OCI-LY3 (cell line): ENCODE measurements around the gene ZPR1.

Source experiments
- H2AFZ ChIP-seq: fragments of 200-600, 300-600 bp; shearing (Covaris generic); 2 replicates; pipeline ENCODE4 v1.6.0; 2014; ENCODE audit warnings: antibody characterized with exemption, low read depth, low read length
- H3K27ac ChIP-seq: fragments of 200-600, 300-600 bp; sonication (generic); 2 replicates; pipeline ENCODE4 v1.5.1; 2014; ENCODE audit warnings: mild to moderate bottlenecking, low read length, moderate library complexity, mixed read lengths
- H3K27me3 ChIP-seq: fragments of 200-600, 300-600 bp; sonication (generic); 2 replicates; pipeline ENCODE4 v1.6.1; 2014; ENCODE audit warnings: low read depth, low read length, mixed read lengths
- H3K36me3 ChIP-seq: fragments of 200-600, 300-600 bp; sonication (generic); replicated peaks from 2 replicates; pipeline ENCODE3; 2014; ENCODE audit warnings: low read depth, low read length, mixed read lengths
- H3K4me1 ChIP-seq: fragments of 300-600, 200-600 bp; sonication (generic); 2 replicates; pipeline ENCODE4 v1.6.1; 2014; ENCODE audit warnings: low read length, mixed read lengths
- H3K4me2 ChIP-seq: fragments of 200-600, 300-600 bp; sonication (generic); 2 replicates; pipeline ENCODE4 v1.6.1; 2014; ENCODE audit warnings: low read length, mixed read lengths
- H3K4me3 ChIP-seq: fragments of 300-600, 200-600 bp; sonication (generic); 2 replicates; pipeline ENCODE4 v1.5.1; 2014; ENCODE audit warnings: antibody characterized with exemption, mild to moderate bottlenecking, low read length, moderate library complexity
- H3K79me2 ChIP-seq: fragments of 300-600, 200-600 bp; shearing (Covaris generic); 2 replicates; pipeline ENCODE4 v1.6.1; 2014; ENCODE audit warnings: mild to moderate bottlenecking, low read length, mixed read lengths
- H3K9ac ChIP-seq: fragments of 300-600, 200-600 bp; shearing (Covaris generic); 2 replicates; pipeline ENCODE4 v1.6.0; 2014; ENCODE audit warnings: mild to moderate bottlenecking, low read length, moderate library complexity
- H3K9me3 ChIP-seq: fragments of 200-600, 300-600 bp; shearing (Covaris generic); 2 replicates; pipeline ENCODE4 v1.6.1; 2014; ENCODE audit warnings: low read length, mixed read lengths; ENCODE audit not compliant: insufficient read depth
- H4K20me1 ChIP-seq: fragments of 200-600, 300-600 bp; sonication (generic); 2 replicates; pipeline ENCODE4 v1.6.1; 2016; ENCODE audit warnings: low read length, mixed read lengths; ENCODE audit not compliant: insufficient read depth
- EZH2phosphoT487 ChIP-seq: fragments of 200-600 bp; shearing (Covaris generic); IDR thresholded peaks from 2 replicates; pipeline ENCODE4 v1.6.1; 2018; ENCODE audit warnings: antibody characterized with exemption, mixed run types, low read depth
- TF ChIP-seq, protein P1 (sequence below): fragments of 200-600, 300-600 bp; sonication (generic); IDR thresholded peaks from 2 replicates; pipeline ENCODE4 v1.5.1; 2014; ENCODE audit warnings: antibody characterized with exemption, low read length, low read depth

Gene ZPR1

DNA sequence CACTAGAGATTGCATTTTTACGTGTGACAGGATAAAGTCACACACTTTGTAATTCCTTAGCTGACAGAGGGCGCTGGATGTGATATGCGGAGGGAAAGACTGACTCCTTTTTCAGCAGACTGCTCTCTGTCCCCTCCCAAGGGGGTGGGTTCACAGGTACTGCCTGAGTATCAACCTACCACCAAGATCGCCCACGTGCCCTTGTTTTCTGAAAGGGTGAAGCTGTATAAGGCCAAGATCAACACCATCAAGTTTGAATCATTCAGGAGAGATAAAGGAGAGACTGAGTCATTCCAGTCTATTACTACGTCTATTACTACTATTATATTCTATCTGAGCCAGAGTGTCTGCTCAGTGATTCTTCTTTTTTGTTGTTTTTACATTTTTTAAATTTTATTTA lies 45.7 kb downstream of the ZPR1 start:
- no peaks in the 10 kb centered on the region for H3K79me2 ChIP-seq
- no peak overlapping the region for H3K4me3 ChIP-seq
- TF ChIP-seq, protein P1, sequence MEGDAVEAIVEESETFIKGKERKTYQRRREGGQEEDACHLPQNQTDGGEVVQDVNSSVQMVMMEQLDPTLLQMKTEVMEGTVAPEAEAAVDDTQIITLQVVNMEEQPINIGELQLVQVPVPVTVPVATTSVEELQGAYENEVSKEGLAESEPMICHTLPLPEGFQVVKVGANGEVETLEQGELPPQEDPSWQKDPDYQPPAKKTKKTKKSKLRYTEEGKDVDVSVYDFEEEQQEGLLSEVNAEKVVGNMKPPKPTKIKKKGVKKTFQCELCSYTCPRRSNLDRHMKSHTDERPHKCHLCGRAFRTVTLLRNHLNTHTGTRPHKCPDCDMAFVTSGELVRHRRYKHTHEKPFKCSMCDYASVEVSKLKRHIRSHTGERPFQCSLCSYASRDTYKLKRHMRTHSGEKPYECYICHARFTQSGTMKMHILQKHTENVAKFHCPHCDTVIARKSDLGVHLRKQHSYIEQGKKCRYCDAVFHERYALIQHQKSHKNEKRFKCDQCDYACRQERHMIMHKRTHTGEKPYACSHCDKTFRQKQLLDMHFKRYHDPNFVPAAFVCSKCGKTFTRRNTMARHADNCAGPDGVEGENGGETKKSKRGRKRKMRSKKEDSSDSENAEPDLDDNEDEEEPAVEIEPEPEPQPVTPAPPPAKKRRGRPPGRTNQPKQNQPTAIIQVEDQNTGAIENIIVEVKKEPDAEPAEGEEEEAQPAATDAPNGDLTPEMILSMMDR: no peak
- TF ChIP-seq EZH2phosphoT487: no peak
- no peak overlapping the region for H3K27ac ChIP-seq
- H3K9ac ChIP-seq: no peak overlapping the region
- H2AFZ ChIP-seq: no peak overlapping the region
- no peaks in the 10 kb centered on the region for H4K20me1 ChIP-seq
- no peaks in the 10 kb centered on the region for H3K27me3 ChIP-seq
- peaks cover 17% of the 10 kb centered on the region for H3K36me3 ChIP-seq
- no peaks in the 10 kb centered on the region for H3K4me1 ChIP-seq
- H3K9me3 ChIP-seq: no peaks in the 10 kb centered on the region
- H3K4me2 ChIP-seq: no peak overlapping the region

DNA sequence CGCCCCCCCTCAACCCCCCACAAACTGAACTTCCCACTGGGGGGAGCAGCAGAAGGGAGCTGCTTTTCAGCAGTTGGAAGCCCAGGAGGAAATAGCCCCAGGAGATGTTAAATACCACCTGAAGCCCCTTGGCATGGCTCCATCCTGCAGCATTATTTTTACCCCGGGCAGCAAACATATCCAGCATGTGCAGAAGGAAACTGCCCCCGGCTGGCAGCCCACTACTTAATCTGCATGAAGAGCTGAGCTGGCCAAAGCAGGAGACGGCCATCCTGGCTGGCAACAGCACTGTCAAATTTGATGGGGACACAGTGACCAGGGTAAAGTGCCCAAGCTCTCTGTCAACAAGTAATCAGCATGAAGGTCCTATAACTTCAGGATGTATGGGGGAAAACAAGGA lies 47.1 kb downstream of the ZPR1 start:
- Histone ChIP-seq H3K4me1 (no peaks in the 10 kb centered on the region), H3K9ac (no peak overlapping the region), H3K27ac (no peak overlapping the region), H4K20me1 (no peaks in the 10 kb centered on the region), H2AFZ (no peak overlapping the region), H3K4me3 (no peak overlapping the region), H3K27me3 (no peaks in the 10 kb centered on the region), H3K9me3 (no peaks in the 10 kb centered on the region), H3K36me3 (peaks cover 10% of the 10 kb centered on the region), H3K79me2 (no peaks in the 10 kb centered on the region), H3K4me2 (no peak overlapping the region)
- TF ChIP-seq, protein P1: no peak
- TF ChIP-seq EZH2phosphoT487: no peak

DNA sequence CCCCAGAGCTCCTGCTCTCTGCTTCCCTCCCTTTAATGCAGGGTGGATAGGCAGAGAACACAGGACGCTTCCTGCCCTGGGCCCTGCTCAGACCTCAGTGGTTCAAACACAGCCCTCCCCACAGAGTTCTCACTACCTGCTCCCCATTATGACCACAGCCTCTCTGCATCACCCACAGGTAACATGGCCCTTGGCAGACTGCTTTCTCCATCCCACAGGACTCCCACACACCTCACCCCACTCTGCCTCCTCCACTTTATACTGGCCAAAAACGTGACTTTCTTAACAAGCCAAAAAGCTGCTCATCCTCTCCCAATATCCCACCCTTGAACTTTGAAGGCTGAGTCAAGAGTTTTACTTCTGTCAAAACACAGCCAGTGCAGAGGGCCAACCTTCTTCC lies 48.8 kb downstream of the ZPR1 start:
- H3K79me2 ChIP-seq: no peaks in the 10 kb centered on the region
- H3K4me1 ChIP-seq: 0 out of 2 replicates have a peak, but pooled peaks cover under 1% of the 10 kb centered on the region
- H3K27me3 ChIP-seq: no peaks in the 10 kb centered on the region
- no peak overlapping the region for H3K27ac ChIP-seq
- H3K4me2 ChIP-seq: no peak overlapping the region
- no peak overlapping the region for H2AFZ ChIP-seq
- H3K4me3 ChIP-seq: no peak overlapping the region
- H3K9ac ChIP-seq: no peak overlapping the region
- no peak for TF ChIP-seq EZH2phosphoT487
- TF ChIP-seq, protein P1: no peak
- no peaks in the 10 kb centered on the region for H3K9me3 ChIP-seq
- H3K36me3 ChIP-seq: peaks cover 2% of the 10 kb centered on the region
- no peaks in the 10 kb centered on the region for H4K20me1 ChIP-seq

DNA sequence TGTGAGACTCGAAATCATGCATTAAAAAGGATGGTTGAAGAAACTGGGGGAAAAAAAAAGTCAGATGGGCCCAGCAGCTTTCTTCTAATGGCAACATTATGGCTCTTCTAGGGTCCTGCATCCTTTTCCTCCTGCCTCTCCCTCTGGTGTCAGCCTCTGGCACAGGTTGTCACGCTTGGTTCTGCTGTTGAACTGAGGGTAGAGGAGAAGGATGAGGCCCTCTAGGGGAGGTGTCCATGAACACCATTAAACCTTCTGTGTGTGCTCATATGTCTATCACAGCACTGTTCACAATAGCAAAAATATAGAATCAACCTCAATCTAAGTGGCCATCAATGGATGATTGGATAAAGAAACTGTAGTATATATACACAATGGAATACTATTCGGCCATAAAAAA lies 51.1 kb downstream of the ZPR1 start:
- no peak overlapping the region for H3K4me3 ChIP-seq
- no peak overlapping the region for H3K4me2 ChIP-seq
- H3K79me2 ChIP-seq: no peaks in the 10 kb centered on the region
- H3K27ac ChIP-seq: no peak overlapping the region
- no peak overlapping the region for H2AFZ ChIP-seq
- no peak overlapping the region for H3K9ac ChIP-seq
- no peaks in the 10 kb centered on the region for H4K20me1 ChIP-seq
- H3K4me1 ChIP-seq: peaks cover 15% of the 10 kb centered on the region
- no peaks in the 10 kb centered on the region for H3K36me3 ChIP-seq
- no peaks in the 10 kb centered on the region for H3K9me3 ChIP-seq
- TF ChIP-seq, protein P1: no peak
- no peak for TF ChIP-seq EZH2phosphoT487
- H3K27me3 ChIP-seq: no peaks in the 10 kb centered on the region
